ENCODE data around the gene ROBO2. TPM values are rescaled to one million over a fixed set of nuclear protein-coding genes. Genes with fewer than 3 reads are reported as not detected.
A peak's percentile ranks its signal among the peaks of the same experiment; 100 is the strongest.

Gene ROBO2
- total and polyA plus RNA-seq, 2 experiments from 2014 or later: 1.5 to 7.8 TPM

DNA sequence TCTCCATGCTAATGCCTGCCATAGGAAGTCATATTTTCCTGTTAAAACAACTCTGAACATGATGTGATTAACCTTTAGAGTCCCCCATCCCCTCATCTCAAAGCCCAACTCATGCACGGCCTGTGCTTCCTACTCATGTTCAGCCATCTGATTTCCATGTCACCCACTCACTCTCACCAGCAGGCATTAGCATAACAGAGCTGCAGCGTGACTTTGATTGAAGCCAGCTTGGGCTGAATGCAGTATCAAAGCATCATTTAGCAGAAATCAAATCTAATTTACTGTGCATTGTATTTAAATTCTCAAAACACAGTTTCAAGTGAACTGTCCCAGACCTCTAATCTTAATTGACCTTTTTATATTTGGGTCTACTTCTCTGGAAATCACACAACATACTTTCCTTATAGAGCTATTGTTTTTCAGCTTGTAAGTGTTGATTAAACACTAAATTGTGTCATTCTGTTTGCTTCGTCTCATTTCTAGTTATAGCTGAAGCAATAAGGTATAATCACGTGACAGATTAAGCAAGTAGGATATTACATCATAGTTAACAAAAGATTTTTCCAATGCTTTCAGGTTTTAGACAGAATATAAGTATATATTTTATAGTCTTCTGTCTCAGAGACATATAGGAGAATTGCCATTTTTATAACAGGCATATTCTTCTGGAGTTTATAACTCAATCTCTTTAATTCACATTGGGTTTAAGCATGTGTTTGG is 501.5 kb downstream of the ROBO2 start:
- Mint-ChIP-seq H3K27me3 (ENCODE audit: insufficient read depth, low read depth, poor library complexity) (peaks cover 6% of the 10 kb centered on the region), H3K4me3 (no peak overlapping the region), H3K36me3 (ENCODE audit: low read depth) (peaks cover 4% of the 10 kb centered on the region; the same call in 2 of the 3 replicates), H3K4me1 (peaks cover 10% of the 10 kb centered on the region), H3K9me3 (peaks cover 2% of the 10 kb centered on the region; the same call in 1 of the 3 replicates), H3K27ac (no peak overlapping the region)
- DNase-seq (ENCODE audit: low spot score) (no peak), ATAC-seq (peak; percentile 71)
- no peaks in the 10 kb centered on the region for H3K36me3 ChIP-seq (ENCODE audit: insufficient read depth)
- H3F3A ChIP-seq (replicated peaks; ENCODE audit: low read depth): no peaks in the 10 kb centered on the region
- no peaks in the 10 kb centered on the region for H3K79me2 ChIP-seq (replicated peaks; ENCODE audit: insufficient read depth)
- peaks cover 5% of the 10 kb centered on the region; the same call in 1 of the 2 replicates for H3K4me1 ChIP-seq (ENCODE audit: insufficient read depth)
- no peaks in the 10 kb centered on the region for H3K9me2 ChIP-seq (ENCODE audit: insufficient read depth)
- no peak overlapping the region for H3K27ac ChIP-seq (ENCODE audit: low read depth)
- H4K20me1 ChIP-seq (replicated peaks; ENCODE audit: insufficient read depth): no peaks in the 10 kb centered on the region
- H2AFZ ChIP-seq: no peak overlapping the region
- TF ChIP-seq, protein P1, sequence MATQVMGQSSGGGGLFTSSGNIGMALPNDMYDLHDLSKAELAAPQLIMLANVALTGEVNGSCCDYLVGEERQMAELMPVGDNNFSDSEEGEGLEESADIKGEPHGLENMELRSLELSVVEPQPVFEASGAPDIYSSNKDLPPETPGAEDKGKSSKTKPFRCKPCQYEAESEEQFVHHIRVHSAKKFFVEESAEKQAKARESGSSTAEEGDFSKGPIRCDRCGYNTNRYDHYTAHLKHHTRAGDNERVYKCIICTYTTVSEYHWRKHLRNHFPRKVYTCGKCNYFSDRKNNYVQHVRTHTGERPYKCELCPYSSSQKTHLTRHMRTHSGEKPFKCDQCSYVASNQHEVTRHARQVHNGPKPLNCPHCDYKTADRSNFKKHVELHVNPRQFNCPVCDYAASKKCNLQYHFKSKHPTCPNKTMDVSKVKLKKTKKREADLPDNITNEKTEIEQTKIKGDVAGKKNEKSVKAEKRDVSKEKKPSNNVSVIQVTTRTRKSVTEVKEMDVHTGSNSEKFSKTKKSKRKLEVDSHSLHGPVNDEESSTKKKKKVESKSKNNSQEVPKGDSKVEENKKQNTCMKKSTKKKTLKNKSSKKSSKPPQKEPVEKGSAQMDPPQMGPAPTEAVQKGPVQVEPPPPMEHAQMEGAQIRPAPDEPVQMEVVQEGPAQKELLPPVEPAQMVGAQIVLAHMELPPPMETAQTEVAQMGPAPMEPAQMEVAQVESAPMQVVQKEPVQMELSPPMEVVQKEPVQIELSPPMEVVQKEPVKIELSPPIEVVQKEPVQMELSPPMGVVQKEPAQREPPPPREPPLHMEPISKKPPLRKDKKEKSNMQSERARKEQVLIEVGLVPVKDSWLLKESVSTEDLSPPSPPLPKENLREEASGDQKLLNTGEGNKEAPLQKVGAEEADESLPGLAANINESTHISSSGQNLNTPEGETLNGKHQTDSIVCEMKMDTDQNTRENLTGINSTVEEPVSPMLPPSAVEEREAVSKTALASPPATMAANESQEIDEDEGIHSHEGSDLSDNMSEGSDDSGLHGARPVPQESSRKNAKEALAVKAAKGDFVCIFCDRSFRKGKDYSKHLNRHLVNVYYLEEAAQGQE (IDR thresholded peaks at IDR 0.05; ENCODE audit: unreplicated experiment): no peak
- TF ChIP-seq NANOG (IDR thresholded peaks at IDR 0.05; ENCODE audit: borderline replicate concordance) (no peak), ZNF114 (CRISPR knock-in tag; IDR thresholded peaks at IDR 0.05) (no peak), POLR2AphosphoS5 (IDR thresholded peaks at IDR 0.05; ENCODE audit: low read depth) (no peak)
- H3K27me3 ChIP-seq (ENCODE audit: insufficient read depth): no peaks in the 10 kb centered on the region
- no peak overlapping the region for H3K4me2 ChIP-seq
- H3K4me3 ChIP-seq: no peak overlapping the region

DNA sequence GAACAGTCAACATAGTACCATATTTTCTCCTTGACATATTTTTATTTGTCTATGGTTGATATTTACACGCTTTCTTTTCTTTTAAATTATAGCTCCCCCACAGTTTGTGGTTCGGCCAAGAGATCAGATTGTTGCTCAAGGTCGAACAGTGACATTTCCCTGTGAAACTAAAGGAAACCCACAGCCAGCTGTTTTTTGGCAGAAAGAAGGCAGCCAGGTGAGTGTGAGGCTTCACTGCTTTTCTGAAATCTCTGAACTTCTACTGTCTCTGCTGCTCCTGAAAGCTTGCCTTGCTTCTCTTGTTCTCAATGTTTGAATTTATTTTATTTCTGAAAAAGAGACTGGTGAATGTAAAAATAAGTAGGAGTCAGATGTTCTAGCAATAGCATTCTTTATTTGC is 506.3 kb downstream of the ROBO2 start:
- no peak overlapping the region for H3K27ac Mint-ChIP-seq
- peaks cover 3% of the 10 kb centered on the region for H3K27me3 Mint-ChIP-seq (ENCODE audit: insufficient read depth, low read depth, poor library complexity)
- no peak overlapping the region for H3K4me3 Mint-ChIP-seq
- H3K27me3 ChIP-seq (ENCODE audit: insufficient read depth): no peaks in the 10 kb centered on the region
- no peak overlapping the region for H3K4me2 ChIP-seq
- no peaks in the 10 kb centered on the region for H3F3A ChIP-seq (replicated peaks; ENCODE audit: low read depth)
- H3K9me2 ChIP-seq (ENCODE audit: insufficient read depth): no peaks in the 10 kb centered on the region
- TF ChIP-seq ZNF114 (CRISPR knock-in tag; IDR thresholded peaks at IDR 0.05): no peak
- no peak for TF ChIP-seq NANOG (IDR thresholded peaks at IDR 0.05; ENCODE audit: borderline replicate concordance)
- TF ChIP-seq, protein P2, sequence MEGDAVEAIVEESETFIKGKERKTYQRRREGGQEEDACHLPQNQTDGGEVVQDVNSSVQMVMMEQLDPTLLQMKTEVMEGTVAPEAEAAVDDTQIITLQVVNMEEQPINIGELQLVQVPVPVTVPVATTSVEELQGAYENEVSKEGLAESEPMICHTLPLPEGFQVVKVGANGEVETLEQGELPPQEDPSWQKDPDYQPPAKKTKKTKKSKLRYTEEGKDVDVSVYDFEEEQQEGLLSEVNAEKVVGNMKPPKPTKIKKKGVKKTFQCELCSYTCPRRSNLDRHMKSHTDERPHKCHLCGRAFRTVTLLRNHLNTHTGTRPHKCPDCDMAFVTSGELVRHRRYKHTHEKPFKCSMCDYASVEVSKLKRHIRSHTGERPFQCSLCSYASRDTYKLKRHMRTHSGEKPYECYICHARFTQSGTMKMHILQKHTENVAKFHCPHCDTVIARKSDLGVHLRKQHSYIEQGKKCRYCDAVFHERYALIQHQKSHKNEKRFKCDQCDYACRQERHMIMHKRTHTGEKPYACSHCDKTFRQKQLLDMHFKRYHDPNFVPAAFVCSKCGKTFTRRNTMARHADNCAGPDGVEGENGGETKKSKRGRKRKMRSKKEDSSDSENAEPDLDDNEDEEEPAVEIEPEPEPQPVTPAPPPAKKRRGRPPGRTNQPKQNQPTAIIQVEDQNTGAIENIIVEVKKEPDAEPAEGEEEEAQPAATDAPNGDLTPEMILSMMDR (conservative IDR thresholded peaks at IDR 0.05; ENCODE audit: low read depth in 2 of 2): no peak
- TF ChIP-seq, protein P3, sequence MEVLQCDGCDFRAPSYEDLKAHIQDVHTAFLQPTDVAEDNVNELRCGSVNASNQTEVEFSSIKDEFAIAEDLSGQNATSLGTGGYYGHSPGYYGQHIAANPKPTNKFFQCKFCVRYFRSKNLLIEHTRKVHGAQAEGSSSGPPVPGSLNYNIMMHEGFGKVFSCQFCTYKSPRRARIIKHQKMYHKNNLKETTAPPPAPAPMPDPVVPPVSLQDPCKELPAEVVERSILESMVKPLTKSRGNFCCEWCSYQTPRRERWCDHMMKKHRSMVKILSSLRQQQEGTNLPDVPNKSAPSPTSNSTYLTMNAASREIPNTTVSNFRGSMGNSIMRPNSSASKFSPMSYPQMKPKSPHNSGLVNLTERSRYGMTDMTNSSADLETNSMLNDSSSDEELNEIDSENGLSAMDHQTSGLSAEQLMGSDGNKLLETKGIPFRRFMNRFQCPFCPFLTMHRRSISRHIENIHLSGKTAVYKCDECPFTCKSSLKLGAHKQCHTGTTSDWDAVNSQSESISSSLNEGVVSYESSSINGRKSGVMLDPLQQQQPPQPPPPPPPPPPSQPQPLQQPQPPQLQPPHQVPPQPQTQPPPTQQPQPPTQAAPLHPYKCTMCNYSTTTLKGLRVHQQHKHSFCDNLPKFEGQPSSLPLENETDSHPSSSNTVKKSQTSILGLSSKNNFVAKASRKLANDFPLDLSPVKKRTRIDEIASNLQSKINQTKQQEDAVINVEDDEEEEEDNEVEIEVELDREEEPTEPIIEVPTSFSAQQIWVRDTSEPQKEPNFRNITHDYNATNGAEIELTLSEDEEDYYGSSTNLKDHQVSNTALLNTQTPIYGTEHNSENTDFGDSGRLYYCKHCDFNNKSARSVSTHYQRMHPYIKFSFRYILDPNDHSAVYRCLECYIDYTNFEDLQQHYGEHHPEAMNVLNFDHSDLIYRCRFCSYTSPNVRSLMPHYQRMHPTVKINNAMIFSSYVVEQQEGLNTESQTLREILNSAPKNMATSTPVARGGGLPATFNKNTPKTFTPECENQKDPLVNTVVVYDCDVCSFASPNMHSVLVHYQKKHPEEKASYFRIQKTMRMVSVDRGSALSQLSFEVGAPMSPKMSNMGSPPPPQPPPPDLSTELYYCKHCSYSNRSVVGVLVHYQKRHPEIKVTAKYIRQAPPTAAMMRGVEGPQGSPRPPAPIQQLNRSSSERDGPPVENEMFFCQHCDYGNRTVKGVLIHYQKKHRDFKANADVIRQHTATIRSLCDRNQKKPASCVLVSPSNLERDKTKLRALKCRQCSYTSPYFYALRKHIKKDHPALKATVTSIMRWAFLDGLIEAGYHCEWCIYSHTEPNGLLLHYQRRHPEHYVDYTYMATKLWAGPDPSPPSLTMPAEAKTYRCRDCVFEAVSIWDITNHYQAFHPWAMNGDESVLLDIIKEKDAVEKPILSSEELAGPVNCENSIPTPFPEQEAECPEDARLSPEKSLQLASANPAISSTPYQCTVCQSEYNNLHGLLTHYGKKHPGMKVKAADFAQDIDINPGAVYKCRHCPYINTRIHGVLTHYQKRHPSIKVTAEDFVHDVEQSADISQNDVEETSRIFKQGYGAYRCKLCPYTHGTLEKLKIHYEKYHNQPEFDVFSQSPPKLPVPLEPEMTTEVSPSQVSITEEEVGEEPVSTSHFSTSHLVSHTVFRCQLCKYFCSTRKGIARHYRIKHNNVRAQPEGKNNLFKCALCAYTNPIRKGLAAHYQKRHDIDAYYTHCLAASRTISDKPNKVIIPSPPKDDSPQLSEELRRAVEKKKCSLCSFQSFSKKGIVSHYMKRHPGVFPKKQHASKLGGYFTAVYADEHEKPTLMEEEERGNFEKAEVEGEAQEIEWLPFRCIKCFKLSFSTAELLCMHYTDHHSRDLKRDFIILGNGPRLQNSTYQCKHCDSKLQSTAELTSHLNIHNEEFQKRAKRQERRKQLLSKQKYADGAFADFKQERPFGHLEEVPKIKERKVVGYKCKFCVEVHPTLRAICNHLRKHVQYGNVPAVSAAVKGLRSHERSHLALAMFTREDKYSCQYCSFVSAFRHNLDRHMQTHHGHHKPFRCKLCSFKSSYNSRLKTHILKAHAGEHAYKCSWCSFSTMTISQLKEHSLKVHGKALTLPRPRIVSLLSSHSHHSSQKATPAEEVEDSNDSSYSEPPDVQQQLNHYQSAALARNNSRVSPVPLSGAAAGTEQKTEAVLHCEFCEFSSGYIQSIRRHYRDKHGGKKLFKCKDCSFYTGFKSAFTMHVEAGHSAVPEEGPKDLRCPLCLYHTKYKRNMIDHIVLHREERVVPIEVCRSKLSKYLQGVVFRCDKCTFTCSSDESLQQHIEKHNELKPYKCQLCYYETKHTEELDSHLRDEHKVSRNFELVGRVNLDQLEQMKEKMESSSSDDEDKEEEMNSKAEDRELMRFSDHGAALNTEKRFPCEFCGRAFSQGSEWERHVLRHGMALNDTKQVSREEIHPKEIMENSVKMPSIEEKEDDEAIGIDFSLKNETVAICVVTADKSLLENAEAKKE (CRISPR knock-in tag; IDR thresholded peaks at IDR 0.05): no peak
- TF ChIP-seq, protein P4, sequence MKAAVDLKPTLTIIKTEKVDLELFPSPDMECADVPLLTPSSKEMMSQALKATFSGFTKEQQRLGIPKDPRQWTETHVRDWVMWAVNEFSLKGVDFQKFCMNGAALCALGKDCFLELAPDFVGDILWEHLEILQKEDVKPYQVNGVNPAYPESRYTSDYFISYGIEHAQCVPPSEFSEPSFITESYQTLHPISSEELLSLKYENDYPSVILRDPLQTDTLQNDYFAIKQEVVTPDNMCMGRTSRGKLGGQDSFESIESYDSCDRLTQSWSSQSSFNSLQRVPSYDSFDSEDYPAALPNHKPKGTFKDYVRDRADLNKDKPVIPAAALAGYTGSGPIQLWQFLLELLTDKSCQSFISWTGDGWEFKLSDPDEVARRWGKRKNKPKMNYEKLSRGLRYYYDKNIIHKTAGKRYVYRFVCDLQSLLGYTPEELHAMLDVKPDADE (IDR thresholded peaks at IDR 0.05): no peak
- H2AFZ ChIP-seq: no peak overlapping the region
- H3K9me3 Mint-ChIP-seq: no peaks in the 10 kb centered on the region
- H3K36me3 Mint-ChIP-seq (ENCODE audit: low read depth): no peaks in the 10 kb centered on the region
- H3K27ac ChIP-seq (ENCODE audit: low read depth): no peak overlapping the region
- ATAC-seq (no peak), DNase-seq (ENCODE audit: low spot score) (no peak)
- H3K4me3 ChIP-seq: no peak overlapping the region
- no peaks in the 10 kb centered on the region for H3K79me2 ChIP-seq (replicated peaks; ENCODE audit: insufficient read depth)
- no peaks in the 10 kb centered on the region for H3K36me3 ChIP-seq (ENCODE audit: insufficient read depth)
- H4K20me1 ChIP-seq (replicated peaks; ENCODE audit: insufficient read depth): no peaks in the 10 kb centered on the region
- H3K4me1 Mint-ChIP-seq: peaks cover 7% of the 10 kb centered on the region
- no peaks in the 10 kb centered on the region; the same call in 1 of the 2 replicates for H3K4me1 ChIP-seq (ENCODE audit: insufficient read depth)
